Amniotic stem cell (primary cell): Measurements from ENCODE around the gene SF1.
A peak's percentile ranks its signal among the peaks of the same experiment; 100 is the strongest.

Experiments
- DNase-seq: peaks from one replicate; lab custom pipeline; 2025; lab: John Stamatoyannopoulos, UW

The SF1 gene

DNA sequence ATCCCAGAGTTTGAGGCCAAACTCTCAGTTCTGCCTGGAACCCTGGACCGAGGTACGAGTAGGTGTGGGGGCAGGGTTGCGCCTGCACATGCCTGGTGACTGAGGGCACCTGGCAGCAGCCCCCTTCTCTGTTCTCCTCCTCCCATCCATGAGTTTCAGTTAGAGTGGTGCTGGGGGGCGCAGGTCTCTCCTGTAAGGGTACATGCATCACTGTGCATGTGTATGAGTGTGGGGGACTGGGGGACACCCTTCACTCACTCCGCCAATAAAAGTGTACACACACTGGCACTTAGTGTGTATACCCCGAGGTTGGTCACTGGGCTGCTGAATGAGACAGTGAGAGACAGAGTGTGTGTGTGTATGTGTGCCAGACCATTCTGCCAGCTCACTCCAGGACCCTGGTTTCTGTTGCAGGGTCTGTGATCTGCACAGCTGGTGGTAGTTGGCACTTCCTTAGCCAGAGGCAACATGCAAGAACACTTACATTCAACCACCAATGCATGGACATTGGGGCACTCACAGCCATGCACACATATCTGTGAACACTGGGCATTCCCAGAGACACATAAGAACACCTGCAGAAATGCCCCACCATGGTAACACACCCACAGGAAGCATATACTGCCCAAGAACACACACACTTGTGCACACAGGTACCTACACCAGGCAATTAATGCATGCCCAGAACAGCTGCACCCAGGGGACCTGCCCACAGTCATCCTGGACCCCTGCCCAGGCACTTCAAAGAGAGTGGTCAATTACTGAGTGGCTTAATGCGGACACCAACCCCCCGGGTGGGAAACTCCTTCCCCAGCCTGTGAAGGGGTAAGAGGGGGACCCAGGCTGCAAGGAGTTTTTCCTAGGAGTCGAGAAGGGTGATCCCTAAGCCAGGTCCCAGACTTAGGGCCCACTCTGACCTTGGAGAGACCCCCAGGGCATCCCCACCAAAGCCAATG, 54.2 kb downstream of the SF1 start:
- DNase-seq = no peak

DNA sequence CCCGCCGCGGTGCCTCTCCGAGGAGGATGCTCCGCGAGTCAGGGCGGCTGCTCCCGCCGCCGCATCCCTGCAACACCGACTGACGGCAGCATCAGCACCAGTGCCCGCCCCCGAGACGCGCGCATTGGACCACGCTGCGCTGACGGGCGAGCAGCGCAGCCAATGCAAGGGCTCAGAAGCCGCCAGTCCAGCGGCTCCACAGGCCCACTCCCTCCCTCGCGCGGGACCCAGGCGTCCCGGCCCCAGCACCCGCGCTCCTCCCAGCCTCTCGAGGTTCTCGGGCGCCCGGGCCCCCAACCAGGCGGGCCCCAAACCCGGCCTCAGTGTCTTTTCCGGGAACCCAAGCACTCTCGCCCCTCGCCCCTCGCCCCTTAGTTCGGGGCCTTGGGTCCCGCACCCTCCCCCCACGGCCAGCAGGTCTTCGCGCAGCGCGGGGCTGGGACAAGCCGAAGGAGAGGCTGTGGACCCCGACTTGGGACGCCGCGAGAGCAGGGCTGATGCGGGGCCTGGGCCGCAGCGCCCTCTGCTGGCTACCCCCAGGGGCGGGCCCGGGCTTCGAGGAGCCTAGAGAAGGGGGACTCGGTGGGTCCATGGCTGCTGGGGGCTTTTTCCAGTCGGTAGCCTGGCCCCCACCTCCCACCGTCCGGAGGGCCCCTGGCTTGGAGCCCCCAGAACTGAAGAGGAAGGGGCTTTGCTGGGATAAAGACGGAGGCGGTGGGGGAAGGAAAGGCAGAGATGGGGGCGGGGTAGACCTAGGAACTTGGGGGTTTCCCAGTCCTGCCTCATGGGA, 55.0 kb downstream of the SF1 start, which contains the start of gene NRXN2:
Gene NRXN2 (minus strand): TSS at position 81 of the 790 bp plus-strand sequence. CDS start 9,498 bp downstream, outside the sequence.
- peak; percentile 63 for DNase-seq

DNA sequence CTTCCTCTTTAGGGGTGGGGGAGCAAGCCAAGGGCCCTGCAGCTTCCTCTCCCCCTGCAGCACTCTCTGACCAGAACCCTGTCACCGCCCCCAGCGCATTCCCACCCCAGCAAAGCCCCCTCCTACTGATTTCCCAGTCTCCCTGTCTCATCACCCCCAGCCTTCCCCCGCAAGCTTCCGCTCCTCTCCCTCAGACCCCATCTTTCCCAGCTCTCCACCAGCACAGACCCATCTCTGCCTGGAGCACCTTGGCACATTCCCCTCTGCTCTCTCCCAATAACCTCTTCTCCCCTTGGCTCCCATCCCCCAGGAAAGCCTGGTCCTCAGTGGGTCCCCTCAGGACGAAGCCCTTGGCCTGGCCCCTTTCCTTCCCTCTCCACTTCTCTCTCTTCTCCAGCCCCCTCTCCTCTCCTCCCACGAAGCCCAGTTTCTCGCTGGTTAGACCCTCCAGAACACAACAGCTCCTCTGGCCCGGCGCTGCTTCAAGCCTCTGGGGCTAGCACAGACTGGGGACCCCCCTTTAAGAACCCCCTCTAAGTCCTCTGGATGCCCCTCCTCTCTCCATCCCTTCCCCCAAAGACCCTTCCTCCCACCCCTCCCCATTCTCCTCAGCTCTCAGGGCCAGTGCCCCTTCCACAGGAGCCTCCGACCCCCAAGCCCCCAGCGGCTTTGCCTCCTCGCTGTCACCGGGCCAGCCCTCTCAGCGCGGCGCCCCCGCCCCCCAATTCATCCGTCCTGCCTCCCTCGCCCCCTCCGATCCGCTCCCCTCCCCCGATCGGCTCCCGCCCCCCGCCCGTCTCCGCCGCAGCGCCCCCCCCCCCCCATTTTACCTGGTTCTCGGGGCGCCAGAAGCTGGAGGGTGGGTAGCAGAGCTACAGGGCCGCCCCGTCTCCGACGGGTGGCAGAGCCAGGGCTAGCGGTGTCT, 55.9 kb downstream of the SF1 start:
- DNase-seq = no peak

DNA sequence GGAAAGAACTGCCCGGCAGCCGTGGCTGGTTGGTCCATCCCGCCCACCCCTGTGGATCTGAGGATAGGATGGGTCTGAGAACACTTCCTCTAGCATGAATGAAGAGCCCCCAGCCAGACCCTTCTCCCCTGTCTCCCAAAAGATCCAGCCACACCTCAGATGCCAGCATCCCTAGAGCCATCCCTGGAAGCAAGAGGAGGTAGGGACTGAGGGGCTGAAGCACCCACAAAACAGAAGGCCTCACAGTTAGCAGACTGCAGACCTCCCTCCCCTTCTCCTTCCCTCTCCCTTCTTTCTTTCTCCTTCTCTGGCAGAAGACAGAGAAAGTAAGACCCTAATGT, 57.0 kb downstream of the SF1 start:
- no peak for DNase-seq

DNA sequence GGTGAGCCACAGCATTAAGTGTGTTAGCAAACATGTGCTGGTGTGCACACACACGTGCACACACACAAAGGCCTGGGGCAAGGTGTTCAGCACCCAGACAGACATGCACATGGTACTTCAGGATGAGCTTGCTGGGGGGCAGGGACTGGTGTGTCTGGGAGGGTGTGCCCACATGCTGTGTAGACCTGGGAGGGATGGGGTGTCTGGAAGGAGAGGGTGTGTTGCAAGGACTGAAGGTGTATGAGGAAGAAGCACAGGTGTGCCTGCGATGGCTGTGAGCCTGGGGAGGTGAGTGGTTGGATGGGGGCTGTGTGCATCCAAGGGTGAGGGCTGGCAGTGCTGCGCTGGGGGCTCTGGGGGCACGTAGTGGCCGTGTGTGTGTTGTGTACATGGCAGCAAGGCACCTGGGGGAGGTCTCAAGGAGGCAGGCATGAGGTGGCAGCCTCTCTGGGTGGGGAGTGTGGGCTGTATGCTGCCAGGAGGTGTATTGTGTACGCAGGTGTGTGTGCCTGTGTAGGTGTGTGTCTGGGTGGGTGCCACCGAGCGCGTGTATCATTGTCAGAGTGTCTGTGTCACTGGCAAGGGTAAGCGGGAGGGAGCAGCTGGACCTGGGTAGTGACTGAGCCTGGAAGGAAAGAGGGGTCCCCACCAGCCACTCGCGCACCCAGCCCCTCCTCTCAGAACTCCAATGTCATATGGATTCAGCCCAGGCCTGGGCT, 57.5 kb downstream of the SF1 start:
- no peak for DNase-seq

DNA sequence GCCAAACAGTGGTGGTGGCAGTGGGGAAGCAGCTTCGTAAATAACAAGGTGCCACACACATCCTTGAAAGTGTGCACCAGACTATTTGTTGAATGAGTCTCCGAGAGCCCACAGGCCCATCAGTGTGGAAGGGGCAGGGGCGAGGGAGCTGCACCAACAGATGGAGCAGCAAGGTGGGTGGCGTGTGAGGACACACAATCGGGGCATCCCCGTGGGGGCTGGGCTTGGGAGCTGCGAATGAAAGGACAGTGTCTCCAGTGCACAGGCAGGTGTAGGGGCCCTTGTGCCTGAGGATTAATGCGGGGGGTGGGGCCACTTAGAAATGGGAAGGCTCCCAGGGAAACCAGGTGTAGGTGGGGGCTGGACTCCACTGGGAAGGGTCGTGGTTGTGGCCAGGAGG, 58.2 kb downstream of the SF1 start:
- no peak for DNase-seq

DNA sequence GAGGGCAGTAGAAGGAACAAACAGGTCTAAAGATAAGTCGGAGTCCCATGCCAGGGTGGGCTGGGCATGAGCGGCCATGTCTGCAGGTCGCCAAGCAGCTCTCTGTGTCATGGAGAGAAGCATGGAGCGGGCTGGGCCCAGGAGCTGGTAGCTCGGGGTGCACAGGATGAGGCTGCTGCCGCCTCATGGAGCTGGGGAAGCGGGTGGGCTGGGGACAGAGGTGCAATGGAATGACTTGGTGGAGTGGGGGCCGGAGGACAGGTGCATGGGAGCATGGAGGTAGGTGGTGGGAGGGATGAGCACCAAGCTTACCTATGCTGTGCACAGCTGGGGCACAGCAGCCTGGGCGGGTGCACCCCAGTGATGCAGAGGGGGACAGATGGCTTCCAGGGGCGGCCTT, 58.9 kb downstream of the SF1 start:
- no peak for DNase-seq

DNA sequence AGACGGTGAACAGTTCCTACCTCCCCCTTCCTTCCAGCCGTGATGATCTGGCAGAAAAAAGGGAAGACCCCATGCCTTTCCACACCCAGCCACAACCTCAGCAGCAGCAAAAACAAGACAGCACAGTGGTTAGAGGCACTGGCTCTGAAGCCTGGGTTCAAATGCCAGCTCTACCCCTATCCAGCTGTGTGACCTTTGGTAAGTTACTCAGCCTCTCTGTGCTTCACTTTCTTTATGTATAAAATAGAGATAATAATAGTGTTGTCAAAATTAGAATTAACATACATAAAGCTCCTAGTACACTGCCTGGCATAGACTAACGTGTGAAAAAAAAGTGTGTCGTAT, 59.6 kb downstream of the SF1 start:
- no peak for DNase-seq

DNA sequence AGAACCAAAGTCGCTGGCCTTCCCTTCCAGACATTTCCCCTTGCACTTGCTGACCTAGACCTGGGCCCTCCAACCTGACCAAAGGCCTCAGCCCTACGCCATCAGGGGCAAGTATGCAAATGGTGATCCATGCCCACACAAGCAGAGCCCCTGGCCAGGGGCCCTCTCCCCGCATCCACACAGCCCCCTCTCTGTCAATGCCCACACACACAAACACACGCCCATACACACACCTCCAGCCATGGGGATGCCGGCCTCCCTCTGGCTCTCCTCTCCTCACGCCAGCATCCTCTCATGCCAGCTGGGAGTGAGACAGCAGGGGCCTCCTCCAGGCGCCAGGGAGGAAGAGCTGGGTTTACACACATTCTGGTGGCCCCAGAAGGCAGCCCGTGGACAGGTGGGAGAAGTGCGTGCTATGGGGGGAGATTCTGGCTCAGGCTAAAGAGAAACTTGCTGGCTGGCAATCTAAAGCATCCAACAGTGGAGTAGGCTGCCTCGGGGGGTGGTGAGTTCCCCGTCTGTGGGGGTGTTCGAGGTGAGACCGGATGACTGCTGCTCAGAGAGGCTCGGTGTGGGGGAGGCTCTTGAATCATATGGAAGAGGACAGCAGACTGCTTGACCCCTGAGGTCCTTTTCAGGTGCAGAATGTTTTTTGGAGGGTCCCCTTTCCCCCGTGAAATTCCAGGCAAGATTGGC, 60.1 kb downstream of the SF1 start:
- no peak for DNase-seq

DNA sequence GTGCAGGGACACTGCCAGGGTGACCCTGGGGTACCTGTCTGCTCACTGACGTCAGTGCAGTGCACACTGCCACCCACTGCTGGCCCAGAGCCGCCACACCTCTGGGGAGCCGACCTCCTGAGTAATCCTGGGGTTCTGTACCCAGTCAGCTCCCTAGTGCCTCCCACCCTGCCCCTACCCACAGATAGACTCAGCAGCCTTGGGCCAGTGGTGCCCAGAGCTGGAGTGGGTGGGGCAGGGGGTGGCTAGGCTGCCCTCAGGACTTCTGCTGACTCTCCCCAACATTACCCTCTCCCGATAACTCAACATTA, 61.1 kb downstream of the SF1 start:
- DNase-seq = no peak

DNA sequence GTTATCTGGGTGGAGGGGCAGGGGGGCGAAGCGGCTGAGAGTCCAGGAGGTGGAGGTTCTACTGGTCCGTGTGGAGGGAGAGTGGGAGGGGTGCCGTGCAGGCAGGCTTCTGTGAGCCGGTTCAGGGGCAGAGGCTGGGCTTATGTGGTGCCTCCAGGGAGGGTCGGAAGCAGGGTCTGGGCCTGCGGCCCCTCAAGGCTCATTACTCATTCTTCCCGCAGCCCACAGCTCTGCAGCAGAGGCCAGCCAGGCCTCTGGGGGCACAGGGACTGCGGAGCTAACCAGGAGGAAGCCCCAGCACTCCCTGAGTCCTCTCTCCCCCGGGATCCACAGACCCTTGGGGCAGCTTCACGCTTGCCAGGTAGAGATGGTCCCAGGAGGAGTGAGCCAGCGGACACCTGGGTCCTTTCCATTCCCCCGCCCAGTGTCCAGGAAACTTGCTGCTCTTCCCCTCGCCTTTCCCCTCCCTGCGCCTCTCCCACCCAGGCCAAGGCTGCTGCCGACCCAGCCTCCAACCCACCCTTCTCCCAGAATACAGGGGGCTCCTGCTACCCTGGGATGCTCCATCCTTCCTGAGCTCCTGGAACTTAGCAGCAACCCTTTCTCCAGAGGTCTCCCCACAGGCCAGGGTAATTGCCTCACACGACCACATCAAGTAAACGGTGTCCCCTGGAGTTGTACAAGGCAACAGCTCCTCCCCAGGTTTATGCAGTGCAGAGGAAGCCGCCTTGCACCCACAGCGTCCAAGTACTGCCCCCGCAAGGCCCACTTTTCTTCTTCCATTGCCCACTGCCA, 61.7 kb downstream of the SF1 start:
- no peak for DNase-seq

DNA sequence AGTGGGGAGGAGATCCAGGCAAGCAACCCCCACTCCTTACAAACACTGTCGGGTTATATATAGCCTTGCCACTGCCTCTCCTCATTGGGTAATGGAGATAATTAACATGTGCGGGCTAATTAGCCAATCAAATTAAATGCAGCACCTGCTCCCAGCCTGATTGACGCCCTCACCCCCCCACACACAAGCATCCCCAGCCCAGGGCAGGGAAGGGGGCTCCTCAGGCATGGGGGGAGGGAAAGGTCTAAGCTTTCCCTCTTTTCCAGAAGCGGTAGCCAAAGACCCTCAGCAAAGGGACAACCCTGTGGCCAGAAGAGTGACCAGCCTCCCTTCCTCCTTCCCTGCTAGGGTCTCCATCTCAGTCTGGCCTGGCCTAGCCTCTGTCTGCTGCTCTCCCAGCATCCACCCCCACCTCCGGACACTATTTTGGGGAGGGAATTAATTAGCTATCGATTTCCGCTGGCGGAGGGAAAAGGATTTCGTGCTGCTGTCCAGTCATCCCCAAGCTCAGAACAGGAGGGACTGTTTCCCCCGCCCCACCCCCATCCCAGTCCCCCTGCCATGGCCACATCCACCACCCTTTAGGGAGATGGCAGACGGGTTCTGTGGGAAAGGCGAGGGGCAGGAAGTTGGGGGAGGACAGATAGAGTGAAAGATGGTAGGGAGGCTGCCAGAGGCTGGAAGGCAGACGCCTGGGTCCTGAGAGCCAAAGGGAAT, 62.4 kb downstream of the SF1 start:
- DNase-seq = no peak

DNA sequence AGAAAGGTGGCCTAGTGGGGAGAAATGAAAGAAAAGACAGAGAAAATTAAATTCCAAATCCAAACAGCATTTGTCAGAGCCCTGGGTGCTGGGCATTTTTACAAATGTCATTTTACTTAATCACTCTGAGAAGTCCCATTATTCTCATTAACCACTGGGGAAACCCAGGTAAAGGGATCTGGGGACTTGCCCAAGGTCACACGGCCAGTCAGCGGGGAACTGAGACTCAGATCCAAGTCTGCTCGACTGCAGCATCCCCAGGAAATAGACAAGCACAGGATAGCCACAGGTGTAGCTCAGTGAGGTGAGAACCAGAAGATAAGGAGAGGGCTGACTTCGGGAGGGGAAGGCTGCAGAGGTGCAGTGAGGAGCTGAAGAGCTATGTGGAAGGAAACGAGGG, 63.2 kb downstream of the SF1 start:
- DNase-seq = no peak

DNA sequence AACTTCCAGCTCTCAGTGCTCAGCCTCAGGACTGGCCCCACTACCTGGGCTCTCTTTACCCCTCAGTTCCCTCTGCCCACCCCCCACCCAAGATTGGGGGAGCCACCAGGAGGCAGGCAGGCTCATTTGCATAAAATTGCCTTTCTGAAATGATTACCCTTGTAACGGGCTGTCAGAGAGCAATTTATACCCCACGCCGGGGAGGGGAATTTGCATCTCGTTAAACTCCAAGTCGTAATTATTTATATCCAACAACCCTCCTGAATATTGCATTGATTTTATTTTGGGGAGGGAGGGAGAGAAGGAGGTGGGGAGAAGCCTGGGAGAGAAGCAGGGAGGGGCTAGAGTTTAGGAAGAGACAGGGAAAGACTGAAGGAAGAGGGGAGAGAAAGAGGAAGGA, 63.7 kb downstream of the SF1 start:
- no peak for DNase-seq
